ENCODE measurements around the gene FBXW11.

GRCh38 chr5:172008111-172008455 lies 1.6 kb upstream of the FBXW11 start:
- TF ChIP-seq ARNT (IDR thresholded peaks at IDR 0.05): no peak
- TF ChIP-seq L3MBTL2 (conservative IDR thresholded peaks at IDR 0.05): no peak
- no peak for TF ChIP-seq SP1 (IDR thresholded peaks at IDR 0.05)
- no peak for TF ChIP-seq TARDBP (IDR thresholded peaks at IDR 0.05)
- no peak for TF ChIP-seq BHLHE40 (IDR thresholded peaks at IDR 0.05; ENCODE audit: borderline replicate concordance)
- no peak for TF ChIP-seq FOXM1 (IDR thresholded peaks at IDR 0.05; ENCODE audit: borderline replicate concordance)
- no peak for TF ChIP-seq FOXK2 (IDR thresholded peaks at IDR 0.05)
- TF ChIP-seq NFRKB (IDR thresholded peaks at IDR 0.05): no peak
- no peak for TF ChIP-seq SUZ12 (IDR thresholded peaks at IDR 0.05)
- TF ChIP-seq ELF4 (IDR thresholded peaks at IDR 0.05): no peak
- no peak for TF ChIP-seq FOXA1 (IDR thresholded peaks at IDR 0.05)
- no peak for TF ChIP-seq HDGF (IDR thresholded peaks at IDR 0.05; ENCODE audit: borderline replicate concordance)
- TF ChIP-seq LEF1 (IDR thresholded peaks at IDR 0.05; ENCODE audit: borderline replicate concordance): no peak
